Transverse colon (tissue), 4 donors: ENCODE measurements around the gene ZNF618. TPM values are rescaled to one million over a fixed set of nuclear protein-coding genes. Genes with fewer than 3 reads are reported as not detected.

ENCODE experiments used
- DNase-seq: peaks from one replicate; pipeline ENCODE4 v3.0.0-alpha.2; 2019
- H3K27ac ChIP-seq, 4 donors: fragments of 200-600 bp; sonication (generic); 2 replicates each; pipeline ENCODE4 v1.5.1; 2016 to 2018; ENCODE audit warnings: inconsistent platforms in 4 of 4
- H3K27me3 ChIP-seq: fragments of 200-600 bp; sonication (generic); 2 replicates; pipeline ENCODE4 v1.5.1; 2017; ENCODE audit warnings: inconsistent platforms
- H3K36me3 ChIP-seq, 4 donors: fragments of 200-600 bp; sonication (generic); 2 replicates each; pipeline ENCODE4 v1.5.1; 2017 to 2019; ENCODE audit warnings: inconsistent platforms in 4 of 4
- H3K4me1 ChIP-seq, 4 donors: fragments of 200-600 bp; sonication (generic); 2 replicates each; pipeline ENCODE4 v1.5.1; 2017 to 2020; ENCODE audit warnings: inconsistent platforms in 4 of 4
- H3K4me3 ChIP-seq, 4 donors: fragments of 200-600 bp; sonication (generic); 1 replicate in 1 of 4; 2 replicates in 3 of 4; pipeline versions ENCODE4 v1.5.1 to v1.6.1; 2017 to 2019; ENCODE audit warnings: inconsistent platforms in 4 of 4
- H3K9me3 ChIP-seq, 2 donors: fragments of 200-600 bp; sonication (generic); 2 replicates each; pipeline ENCODE4 v1.5.1; 2017 to 2019; ENCODE audit warnings: inconsistent platforms in 2 of 2
- CTCF ChIP-seq, 5 experiments: fragments of 200-600 bp in 3 of 5; fragments of 450-650 bp in 2 of 5; sonication (generic) in 3 of 5; IDR thresholded peaks; 1 replicate in 2 of 5; 2 replicates in 3 of 5; pipeline ENCODE4 v1.5.1; 2016 to 2017; ENCODE audit warnings: antibody characterized with exemption in 5 of 5, inconsistent platforms in 3 of 5, mild to moderate bottlenecking in 2 of 5, moderate library complexity in 1 of 5
- EP300 ChIP-seq: sonication (generic); formaldehyde crosslinking; IDR thresholded peaks from one replicate; pipeline ENCODE4 v1.6.1; 2017; ENCODE audit warnings: antibody characterized with exemption, low read depth
- POLR2A ChIP-seq: fragments of 450-650 bp; IDR thresholded peaks from one replicate; pipeline ENCODE4 v1.6.1; 2016; ENCODE audit warnings: antibody characterized with exemption, mild to moderate bottlenecking, moderate library complexity
- POLR2AphosphoS5 ChIP-seq, 3 donors: sonication (generic); formaldehyde crosslinking; IDR thresholded peaks; one replicate each; pipeline ENCODE4 v1.6.1; 2016; ENCODE audit warnings: antibody characterized with exemption in 3 of 3
- WGBS, 2 donors: methylation state at CpG; one replicate each; pipeline ENCODE4 v1.1.5; 2018; ENCODE audit warnings: low coverage in 1 of 2; 5-methylcytosine and 5-hydroxymethylcytosine counted together
- in situ Hi-C, 4 donors: fragments of 200-750 bp; cut with MboI; loops; one replicate each; pipeline versions ENCODE4 v1.15.0 to v1.15.1; 2017; ENCODE audit warnings: low sequenced_read_pairs in 3 of 4, low pct_ligation_motif_present in 1 of 4, low pct_unique_long_range_greater_than_20kb in 1 of 4
- intact Hi-C: fragments of 100-400 bp; cut with DNase I; formaldehyde crosslinking; loops from one replicate; pipeline ENCODE4 v1.15.1; 2023; ENCODE audit warnings: low total_unique reads
- total RNA-seq, 4 donors: library from RNA; depleted of rRNA; stranded (reverse); fragments of >200 nt; gene quantifications; one replicate each; pipeline ENCODE4 v1.1.0, GENCODE V29; 2016

The ZNF618 gene
- total RNA-seq, 4 donors from 2014 or later, result 2.2 to 8.6 (median 4.0) TPM

DNA sequence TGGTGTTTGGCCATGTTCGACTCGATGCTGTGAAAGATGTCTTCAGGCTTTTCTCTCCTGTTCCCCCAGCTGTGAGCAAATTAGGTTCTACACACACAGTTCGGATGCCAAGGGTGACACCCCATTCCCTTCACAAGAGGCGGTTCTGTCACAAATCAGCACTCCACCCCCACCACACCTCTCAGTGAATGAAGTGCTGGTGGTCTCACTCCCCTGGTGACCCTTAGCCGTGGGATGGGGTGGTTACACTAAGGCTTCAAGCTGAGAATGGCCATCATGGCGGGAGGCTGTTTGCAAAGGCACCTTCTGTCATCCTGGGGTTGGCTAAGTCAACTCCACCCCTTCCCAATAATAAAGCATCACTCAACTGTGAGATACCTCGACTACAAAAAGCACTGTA is 175.6 kb downstream of the ZNF618 start:
- H3K36me3 ChIP-seq, result no peaks in the 10 kb centered on the region
- in situ Hi-C loops (no loop called here), intact Hi-C loops (no loop called here)
- no peak overlapping the region for H3K4me3 ChIP-seq
- no peak overlapping the region for H3K27ac ChIP-seq
- TF ChIP-seq POLR2AphosphoS5 (IDR thresholded peaks at IDR 0.05), result no peak
- no peak for TF ChIP-seq EP300
- TF ChIP-seq POLR2A, result no peak
- TF ChIP-seq CTCF (IDR thresholded peaks at IDR 0.05), result no peak
- H3K27me3 ChIP-seq, result no peaks in the 10 kb centered on the region
- DNase-seq, result no peak
- no peaks in the 10 kb centered on the region for H3K4me1 ChIP-seq
- H3K9me3 ChIP-seq, result no peaks in the 10 kb centered on the region
- 77% methylated on average over 7 of the region's 7 CpGs; no CpG with 5 or more reads in 1 of the 2 donors for WGBS, 2 donors

GRCh38 chr9:114053246-114054005 is 177.3 kb downstream of the ZNF618 start:
- 85% methylated on average over 8 of the region's 8 CpGs; no CpG with 5 or more reads in 1 of the 2 donors for WGBS, 2 donors

GRCh38 chr9:114054191-114054690 is 178.1 kb downstream of the ZNF618 start:
- no peak for DNase-seq

More at GRCh38 chr9:114053246-114054005, 177.3 kb downstream of the ZNF618 start:
- intact Hi-C loops, result no loop called here
- Histone ChIP-seq H3K4me1 (no peaks in the 10 kb centered on the region), H3K27me3 (no peaks in the 10 kb centered on the region), H3K4me3 (no peak overlapping the region), H3K27ac (no peak overlapping the region), H3K9me3 (no peaks in the 10 kb centered on the region), H3K36me3 (no peaks in the 10 kb centered on the region)
- DNase-seq, result no peak
- in situ Hi-C loops, result no loop called here
- TF ChIP-seq POLR2AphosphoS5 (IDR thresholded peaks at IDR 0.05) (no peak), POLR2A (no peak), CTCF (IDR thresholded peaks at IDR 0.05) (no peak), EP300 (no peak)

GRCh38 chr9:114055061-114055460 is 179.0 kb downstream of the ZNF618 start:
- Histone ChIP-seq H3K4me3 (no peak overlapping the region), H3K36me3 (no peaks in the 10 kb centered on the region), H3K27ac (no peak overlapping the region), H3K27me3 (no peaks in the 10 kb centered on the region), H3K4me1 (no peaks in the 10 kb centered on the region), H3K9me3 (no peaks in the 10 kb centered on the region)
- in situ Hi-C loops (no loop called here), intact Hi-C loops (loop anchor here (5.0 kb wide), 1 partner anchor 1183 kb away; no protein-coding TSS in a partner anchor)
- 96% methylated on average over 14 of the region's 18 CpGs; no CpG with 5 or more reads in 1 of the 2 donors for WGBS, 2 donors
- no peak for TF ChIP-seq CTCF (IDR thresholded peaks at IDR 0.05)
- no peak for DNase-seq

More at GRCh38 chr9:114054191-114054690, 178.1 kb downstream of the ZNF618 start:
- Histone ChIP-seq H3K27ac (no peak overlapping the region), H3K36me3 (no peaks in the 10 kb centered on the region), H3K4me1 (no peaks in the 10 kb centered on the region), H3K27me3 (no peaks in the 10 kb centered on the region), H3K4me3 (no peak overlapping the region), H3K9me3 (no peaks in the 10 kb centered on the region)
- in situ Hi-C loops (no loop called here), intact Hi-C loops (no loop called here)
- 80% methylated on average over 1 to 10 of the region's 10 CpGs for WGBS, 2 donors
- TF ChIP-seq POLR2AphosphoS5 (IDR thresholded peaks at IDR 0.05) (no peak), CTCF (IDR thresholded peaks at IDR 0.05) (no peak)
